ENCODE measurements around the gene RPL39.
"Not testable (repeated sequence)": the region's sequence is repeated elsewhere in the genome, so short reads cannot be mapped to it uniquely, and the experiment has no call there.

The RPL39 gene

DNA sequence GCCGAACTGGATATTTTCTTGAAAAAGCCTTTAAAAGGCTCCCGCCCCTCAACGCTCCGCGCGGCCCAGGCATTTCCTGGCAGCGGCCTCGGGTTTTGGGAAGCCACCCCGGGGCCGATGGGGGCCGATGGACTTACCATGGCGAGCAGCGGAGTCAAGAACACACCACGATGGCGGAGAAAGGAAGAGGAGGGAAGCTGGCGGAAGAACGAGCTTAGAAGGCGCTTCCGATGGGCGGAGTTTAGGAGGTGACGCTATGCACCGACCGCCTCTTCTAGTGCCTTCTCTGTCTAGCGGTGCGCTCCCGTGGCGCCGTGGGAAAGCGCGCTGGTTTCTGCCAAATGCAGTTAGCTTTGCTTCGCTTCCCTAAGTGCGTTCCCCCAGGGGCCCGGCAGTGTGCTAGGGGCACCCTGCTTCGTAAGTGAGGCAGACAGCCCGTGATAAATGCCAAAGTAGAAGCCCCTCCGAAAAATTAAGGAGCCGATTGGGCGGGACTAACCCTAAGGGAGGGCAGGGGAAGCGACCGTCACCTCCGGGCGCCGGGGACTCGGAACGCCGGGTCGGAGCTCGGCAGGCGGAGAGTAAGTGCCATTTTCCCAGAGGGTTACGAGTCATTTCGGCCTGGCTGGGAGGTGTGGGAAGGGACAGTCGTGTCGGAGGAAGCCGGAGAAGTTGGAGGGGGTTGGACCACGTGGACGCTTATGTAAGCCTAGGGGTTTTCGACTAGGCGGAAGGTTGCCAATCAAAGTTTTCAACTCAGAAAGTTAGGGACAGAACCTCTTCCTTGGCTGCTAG is at the start of gene RPL39:
TSS of gene RPL39 (minus strand) at position 194 of the 795 bp plus-strand sequence. CDS start at position 140, 54 bp downstream.
- DNase-seq (ENCODE audit: low read depth): peak; percentile 63
- H3K4me3 ChIP-seq (ENCODE audit: low read depth, low read length): peak within 1 kb of the TSS; percentile 80

DNA sequence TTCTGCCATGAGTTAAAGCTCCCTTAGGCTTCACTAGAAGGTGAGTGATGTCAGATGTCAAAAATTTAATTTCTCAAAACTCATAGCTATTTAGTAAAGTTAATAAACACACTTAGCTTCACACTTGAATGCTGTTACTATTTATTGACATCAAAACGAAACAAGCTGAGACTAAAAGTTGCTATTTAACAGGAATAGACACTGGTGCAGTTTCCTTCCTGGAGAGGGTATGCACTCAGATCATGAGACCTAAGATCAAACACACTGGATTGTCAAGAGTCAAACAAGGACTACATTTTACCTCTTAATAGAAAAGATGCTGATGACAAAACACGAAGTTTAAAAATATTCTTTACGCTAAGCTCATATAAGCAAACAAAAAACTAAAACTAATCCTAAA is 42.5 kb upstream of the RPL39 start:
- no peak for DNase-seq (ENCODE audit: low read depth)
- H3K4me3 ChIP-seq (ENCODE audit: low read depth, low read length): no peak overlapping the region

DNA sequence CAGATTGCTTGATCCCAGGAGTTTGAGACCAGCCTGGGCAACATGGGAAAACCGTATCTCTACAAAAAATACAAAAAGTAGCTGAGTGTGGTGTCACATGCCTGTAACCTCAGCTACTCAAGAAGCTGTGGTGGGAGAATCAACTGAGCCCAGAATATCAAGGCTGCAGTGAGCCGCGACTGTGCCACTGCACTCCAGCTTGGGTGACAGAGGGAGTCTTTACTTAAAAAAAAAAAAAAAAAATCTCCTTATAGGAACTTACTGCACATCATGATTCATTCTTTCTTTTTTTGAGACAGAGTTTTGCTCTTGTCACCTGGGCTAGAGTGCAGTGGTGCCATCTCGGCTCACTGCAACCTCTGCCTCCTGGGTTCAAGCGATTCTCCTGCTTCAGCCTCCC is 37.0 kb upstream of the RPL39 start:
- no peak for DNase-seq (ENCODE audit: low read depth)
- H3K4me3 ChIP-seq (ENCODE audit: low read depth, low read length): no peak overlapping the region

DNA sequence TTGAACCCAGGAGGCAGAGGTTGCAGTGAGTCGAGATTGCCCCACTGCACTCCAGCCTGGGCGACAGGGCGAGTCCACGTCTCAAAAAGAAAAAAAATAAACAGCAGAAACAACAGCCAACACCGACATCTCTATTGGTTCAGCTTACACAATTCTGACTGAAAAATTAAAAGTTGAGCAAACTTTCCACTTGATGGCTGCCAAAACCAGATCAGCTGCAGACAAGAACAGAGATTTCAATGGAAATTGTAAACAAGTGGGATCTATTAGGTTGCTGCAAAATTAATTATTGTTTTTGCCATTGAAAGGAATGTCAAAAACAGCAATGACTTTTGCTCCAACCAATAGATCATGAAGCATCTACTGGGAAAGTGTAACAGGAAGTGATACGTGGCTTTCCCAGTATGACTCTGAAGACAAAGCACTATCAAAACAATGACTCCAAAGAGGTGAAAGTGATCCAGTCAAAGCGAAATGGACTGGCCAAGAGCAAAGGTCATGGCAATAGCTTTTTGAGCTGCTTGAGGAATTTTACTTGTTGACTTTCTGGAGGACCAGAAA is 35.0 kb upstream of the RPL39 start:
- no peak overlapping the region for H3K4me3 ChIP-seq (ENCODE audit: low read depth, low read length)
- DNase-seq (ENCODE audit: low read depth): no peak

DNA sequence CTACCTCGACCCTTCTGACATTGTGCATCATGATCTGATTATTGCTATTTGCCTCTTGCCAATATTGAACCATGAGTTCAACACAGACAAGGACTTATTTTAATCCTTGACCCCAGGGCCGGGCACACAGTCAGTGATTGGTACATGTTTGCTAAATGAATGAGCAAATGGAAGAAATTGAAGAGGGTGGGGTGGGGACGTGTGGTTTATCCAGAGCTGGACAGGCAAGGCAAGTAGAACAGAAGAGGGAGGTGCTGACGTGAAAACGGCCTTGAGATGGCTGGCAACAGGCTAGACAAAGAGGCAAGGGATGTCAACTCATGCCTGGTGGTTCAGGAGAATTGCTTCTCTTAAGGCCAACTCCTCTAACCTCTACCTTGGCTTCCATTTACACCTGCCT is 32.8 kb upstream of the RPL39 start:
- DNase-seq (ENCODE audit: low read depth); H3K4me3 ChIP-seq (ENCODE audit: low read depth, low read length): not testable (repeated sequence)

DNA sequence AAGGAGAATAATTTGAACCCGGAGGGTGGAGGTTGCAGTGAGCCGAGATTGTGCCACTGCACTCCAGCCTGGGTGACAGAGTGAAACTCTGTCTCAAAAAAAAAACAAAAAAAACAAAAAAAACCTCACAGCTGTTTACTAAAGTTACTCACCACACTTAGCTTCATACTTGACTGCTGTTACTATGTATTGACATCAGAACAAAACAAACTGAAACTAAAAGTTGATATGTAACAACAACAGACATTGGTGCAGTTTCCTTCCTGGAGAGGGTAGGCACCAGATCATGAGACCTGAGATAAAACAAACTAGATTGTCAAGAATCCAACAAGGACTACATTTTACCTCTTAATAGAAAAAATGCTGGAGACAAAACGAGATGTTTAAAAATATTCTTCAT is 30.3 kb upstream of the RPL39 start:
- not testable (repeated sequence) for DNase-seq (ENCODE audit: low read depth); H3K4me3 ChIP-seq (ENCODE audit: low read depth, low read length)

DNA sequence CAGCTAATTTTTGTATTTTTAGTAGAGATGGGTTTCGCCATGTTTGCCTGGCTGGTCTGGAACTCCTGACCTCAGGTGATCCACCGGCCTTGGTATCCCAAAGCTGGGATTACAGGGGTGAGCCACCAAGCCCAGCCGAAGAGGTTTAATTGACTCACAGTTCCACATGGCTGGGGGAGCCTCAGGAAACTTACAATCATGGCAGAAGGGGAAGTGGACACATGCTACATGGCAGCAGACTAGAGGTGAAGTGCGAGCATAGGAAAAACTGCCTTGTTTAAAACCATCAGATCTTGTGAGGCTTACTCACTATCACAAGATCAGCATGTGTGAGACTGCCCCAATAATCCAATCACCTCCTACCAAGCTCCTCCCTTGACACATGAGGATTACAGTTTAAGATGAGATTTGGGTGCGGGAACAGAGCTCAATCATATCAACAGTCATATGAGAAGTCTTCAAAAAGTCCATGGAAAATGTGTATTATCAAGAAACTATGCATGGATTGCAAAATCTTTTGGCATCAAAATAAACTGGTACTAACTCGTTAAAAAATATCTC is 25.8 kb upstream of the RPL39 start:
- DNase-seq (ENCODE audit: low read depth): no peak
- no peak overlapping the region for H3K4me3 ChIP-seq (ENCODE audit: low read depth, low read length)

DNA sequence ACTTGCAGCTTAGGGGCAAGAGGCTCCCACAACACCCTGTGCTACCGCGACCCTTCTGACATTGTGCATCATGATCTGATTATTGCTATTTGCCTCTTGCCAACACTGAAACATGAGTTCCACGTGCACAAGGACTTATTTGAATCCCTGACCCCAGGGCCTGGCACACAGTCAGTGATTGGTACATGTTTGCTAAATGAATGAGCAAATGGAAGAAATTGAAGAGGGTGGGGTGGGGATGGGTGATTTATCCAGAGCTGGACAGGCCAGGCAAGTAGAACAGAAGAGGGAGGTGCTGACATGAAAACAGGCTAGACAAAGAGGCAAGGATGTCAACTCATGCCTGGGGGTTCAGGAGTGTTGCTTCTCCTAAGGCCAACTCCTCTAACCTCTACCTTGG is 24.9 kb upstream of the RPL39 start:
- DNase-seq (ENCODE audit: low read depth): no peak
- no peak overlapping the region for H3K4me3 ChIP-seq (ENCODE audit: low read depth, low read length)

DNA sequence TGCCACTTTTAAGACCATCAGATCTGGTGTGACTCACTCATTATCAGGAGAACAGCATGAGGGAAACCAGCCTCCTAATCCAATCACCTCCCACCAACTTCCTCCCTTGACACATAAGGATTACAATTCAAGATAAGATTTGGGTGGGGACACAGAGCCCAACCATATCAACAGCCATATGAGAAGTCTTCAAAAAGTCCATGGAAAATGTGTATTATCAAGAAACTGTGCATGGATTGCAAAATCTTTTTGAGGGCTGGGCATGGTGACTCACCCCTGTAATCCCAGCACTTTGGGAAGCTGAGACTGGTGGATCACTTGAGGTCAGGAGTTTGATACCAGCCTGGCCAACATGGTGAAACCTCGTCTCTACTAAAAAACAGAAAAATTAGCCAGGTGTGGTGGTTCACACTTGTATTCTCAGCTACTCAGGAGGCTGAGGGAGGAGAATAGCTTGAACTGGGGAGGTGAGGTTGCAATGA is 17.8 kb upstream of the RPL39 start:
- no peak for DNase-seq (ENCODE audit: low read depth)
- no peak overlapping the region for H3K4me3 ChIP-seq (ENCODE audit: low read depth, low read length)

DNA sequence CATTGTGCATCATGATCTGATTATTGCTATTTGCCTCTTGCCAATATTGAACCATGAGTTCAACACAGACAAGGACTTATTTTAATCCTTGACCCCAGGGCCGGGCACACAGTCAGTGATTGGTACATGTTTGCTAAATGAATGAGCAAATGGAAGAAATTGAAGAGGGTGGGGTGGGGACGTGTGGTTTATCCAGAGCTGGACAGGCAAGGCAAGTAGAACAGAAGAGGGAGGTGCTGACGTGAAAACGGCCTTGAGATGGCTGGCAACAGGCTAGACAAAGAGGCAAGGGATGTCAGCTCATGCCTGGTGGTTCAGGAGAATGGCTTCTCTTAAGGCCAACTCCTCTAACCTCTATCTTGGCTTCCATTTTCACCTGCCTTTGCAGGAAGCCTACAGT is 17.0 kb upstream of the RPL39 start:
- not testable (repeated sequence) for DNase-seq (ENCODE audit: low read depth); H3K4me3 ChIP-seq (ENCODE audit: low read depth, low read length)

DNA sequence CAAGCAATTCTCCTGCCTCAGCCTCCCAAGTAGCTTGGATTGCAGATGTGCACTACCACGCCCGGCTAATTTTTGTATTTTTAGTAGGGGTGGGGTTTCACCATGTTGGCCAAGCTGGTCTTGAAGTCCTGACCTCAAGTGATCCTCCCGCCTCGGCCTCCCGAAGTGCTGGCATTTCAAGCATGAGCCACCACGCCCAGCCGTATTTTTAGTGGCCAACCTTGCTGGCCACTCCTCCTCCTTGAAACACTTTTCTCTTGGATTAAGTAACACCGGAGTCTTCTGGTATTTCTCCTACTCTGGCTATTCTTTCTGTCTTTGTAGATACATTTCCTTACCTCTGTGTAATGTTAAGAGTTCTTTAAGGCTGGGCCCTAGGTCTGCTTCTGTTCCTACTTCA is 11.1 kb upstream of the RPL39 start:
- no peak for DNase-seq (ENCODE audit: low read depth)
- H3K4me3 ChIP-seq (ENCODE audit: low read depth, low read length): no peak overlapping the region

DNA sequence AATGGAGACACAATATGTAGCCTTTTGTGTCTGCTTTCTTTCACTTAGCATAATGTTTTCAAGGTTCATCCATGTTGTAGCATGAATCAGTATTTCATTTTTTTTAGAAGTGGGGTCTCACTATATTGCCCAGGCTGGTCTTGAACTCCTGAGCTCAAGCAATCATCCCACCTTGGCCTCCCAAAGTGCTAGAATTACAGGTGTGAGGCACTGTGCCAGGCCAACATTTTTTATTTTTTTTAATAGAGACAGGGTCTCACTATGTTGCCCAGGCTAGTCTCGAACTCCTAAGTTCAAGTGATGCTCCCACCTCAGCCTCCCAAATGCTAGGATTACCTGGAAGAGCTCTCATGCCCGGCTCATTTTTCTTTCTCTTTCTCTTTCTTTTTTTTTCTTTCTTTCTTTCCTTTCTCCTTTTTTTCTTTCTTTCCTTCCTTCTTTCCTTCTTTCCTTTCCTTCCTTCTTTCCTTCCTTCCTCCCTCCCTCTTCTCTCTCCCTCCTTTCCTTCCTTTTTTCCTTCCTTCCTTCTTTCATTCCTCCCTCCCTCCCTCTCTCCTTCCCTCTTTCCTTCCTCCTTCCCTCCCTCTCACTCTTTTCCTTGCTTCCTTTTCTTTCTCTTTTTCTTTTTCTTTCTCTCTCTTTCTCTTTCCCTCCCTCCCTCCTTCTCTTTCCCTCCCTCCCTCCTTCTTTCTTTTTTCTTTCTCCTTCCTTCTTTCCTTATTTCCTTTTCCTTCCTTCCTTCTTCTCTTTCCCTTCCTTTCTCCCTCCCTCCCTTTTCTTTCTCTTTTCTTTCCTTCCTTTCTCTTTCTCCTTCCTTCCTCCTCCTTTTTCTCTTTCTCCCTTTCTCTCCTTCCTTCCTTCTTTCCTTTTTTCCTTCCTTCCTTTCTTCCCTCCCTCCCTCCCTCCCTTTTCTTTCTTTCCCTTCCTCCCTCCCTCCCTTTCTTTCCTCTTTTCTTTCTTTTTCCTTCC is 10.1 kb upstream of the RPL39 start:
- H3K4me3 ChIP-seq (ENCODE audit: low read depth, low read length): no peak overlapping the region
- no peak for DNase-seq (ENCODE audit: low read depth)

DNA sequence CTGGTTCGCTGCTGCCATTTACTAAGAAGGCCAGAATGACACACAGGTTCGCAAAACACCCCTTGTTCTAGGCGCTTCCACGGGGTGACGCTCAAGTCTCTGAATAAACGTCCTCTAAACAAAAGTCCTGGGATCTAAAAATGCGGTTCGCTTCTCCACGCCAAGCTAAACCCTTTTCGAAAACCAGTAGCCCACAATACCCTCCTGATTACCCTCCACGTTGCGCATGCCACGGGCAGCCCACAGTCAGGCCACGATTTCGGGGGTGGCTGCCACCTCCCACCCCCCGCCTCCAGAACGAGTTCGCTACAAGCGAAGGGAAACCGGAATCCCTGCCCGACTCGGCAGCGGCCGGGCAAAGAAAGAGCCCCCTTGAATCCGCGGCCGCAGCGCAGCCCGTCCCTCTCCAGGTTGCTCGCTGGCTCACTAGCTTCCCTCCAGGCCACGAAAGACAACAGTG is 423 bp downstream of the RPL39 start:
- DNase-seq (ENCODE audit: low read depth): no peak
- peak overlapping the region; percentile 80 for H3K4me3 ChIP-seq (ENCODE audit: low read depth, low read length)

DNA sequence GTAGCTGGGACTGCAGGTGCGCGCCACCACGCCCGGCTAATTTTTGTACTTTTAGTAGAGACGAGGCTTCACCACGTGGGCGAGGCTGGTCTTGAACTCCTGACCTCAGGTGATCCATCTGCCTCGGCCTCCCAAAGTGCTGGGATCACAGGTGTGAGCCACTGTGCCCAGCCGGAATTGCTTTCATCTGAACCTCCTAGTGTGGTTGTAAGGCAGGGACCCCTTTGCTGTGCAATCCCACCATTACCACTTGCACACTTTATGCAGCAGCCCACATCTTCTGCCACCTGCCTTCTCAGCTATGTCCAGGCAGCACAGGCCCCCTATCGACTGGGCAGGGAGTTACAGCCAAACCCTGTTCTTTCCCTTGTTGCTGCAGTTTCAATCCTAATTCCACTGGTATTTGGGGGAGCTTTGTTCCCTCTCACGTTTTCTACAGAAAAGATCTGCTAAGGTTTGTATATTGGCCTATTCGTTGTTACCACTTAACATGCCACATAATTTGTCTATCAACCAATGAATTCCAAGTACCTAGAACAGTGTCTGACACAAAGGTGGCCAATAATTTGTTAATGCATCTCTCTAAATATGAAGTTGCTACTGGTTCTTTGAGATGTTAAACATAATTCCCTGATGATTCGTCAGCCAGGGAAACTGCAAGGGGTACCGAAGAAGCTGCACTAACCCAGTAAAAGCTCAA is 6.5 kb downstream of the RPL39 start:
- no peak overlapping the region for H3K4me3 ChIP-seq (ENCODE audit: low read depth, low read length)
- DNase-seq (ENCODE audit: low read depth): no peak

DNA sequence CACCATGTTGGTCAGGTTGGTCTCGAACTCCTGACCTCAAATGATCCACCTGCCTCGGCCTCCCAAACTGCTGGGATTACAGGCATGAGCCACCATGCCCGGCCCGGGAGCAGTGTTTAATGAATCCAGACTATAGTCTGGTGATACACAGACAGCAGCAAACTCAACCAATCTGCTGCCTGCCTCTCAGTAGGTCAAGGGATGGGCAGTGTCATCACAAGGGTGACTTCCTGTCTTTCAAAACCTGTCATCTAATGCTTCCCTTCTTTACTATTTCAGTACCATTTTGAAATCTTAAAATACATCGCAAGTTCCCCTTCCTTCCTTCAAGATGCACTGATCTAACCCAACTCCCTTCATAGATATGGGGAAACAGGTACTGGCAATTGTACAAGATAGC is 8.4 kb downstream of the RPL39 start:
- H3K4me3 ChIP-seq (ENCODE audit: low read depth, low read length): no peak overlapping the region
- DNase-seq (ENCODE audit: low read depth): no peak

DNA sequence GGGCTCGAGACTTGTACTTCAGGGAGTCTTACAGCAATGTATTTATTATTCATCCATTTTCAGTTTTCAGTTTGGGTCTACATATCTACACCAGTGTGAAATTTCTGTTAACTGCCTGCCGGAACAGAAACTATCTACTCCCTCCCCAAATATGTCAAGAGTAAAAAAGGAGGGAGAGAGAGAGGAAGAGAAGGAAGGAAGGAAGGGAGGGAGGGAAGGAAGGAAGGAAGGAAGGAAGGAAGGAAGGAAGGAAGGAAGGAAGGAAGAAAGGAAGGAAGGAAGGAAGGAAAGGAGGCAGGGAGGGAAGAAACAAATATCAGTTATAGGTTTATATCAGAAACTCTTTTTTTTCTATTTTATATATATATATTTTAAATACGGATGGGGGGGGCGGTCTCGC is 12.6 kb downstream of the RPL39 start:
- no peak overlapping the region for H3K4me3 ChIP-seq (ENCODE audit: low read depth, low read length)

DNA sequence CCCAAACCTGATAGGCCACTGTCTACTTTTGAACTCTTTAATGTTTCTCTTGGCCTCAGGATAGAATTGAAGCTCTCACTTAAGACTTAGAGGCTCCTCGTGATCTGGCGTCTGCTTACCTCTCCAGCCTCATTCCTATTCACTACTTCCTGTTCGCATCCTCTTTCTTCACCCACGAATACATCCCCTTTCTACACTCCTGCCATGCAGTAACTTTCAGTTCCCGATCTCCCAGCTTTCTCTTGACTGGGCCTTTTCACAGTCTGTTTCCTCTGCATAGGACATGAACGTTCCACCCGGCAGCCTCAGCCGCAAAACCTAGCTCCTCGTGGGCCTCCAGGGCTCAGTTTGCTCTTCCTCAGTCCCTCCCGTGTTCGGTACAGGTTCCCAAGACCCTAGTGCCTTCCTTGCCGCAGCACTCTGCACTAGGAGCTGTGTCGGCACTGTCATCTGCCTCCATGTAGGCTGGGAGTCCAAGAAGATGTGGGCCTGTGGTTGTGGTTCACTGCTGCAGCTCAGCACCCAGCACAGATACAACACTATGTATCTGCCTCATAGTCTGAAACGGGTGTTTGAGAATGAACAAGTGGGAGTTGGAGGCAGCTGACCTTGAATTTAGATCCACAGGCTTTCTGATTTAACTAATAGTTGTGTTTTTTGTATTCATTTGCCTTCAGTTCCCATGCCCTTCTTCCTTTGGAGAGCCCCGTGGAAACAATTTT is 15.8 kb downstream of the RPL39 start:
- no peak overlapping the region for H3K4me3 ChIP-seq (ENCODE audit: low read depth, low read length)

More for the DNA sequence above, 12.6 kb downstream of the RPL39 start:
- DNase-seq (ENCODE audit: low read depth): no peak

DNA sequence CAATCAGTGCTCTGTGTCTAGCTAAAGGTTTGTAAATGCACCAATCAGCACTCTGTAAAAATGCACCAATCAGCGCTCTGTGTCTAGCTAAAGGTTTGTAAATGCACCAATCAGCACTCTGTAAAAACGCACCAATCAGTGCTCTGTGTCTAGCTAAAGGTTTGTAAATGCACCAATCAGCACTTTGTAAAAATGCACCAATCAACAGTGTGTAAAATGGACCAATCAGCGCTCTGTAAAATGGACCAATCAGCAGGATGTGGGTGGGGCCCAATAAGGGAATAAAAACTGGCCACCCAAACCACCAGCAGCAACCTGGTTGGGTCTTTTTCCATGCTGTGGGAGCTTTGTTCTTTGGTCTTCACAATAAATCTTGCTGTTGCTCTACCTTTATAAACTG is 22.0 kb downstream of the RPL39 start:
- not testable (repeated sequence) for DNase-seq (ENCODE audit: low read depth); H3K4me3 ChIP-seq (ENCODE audit: low read depth, low read length)

More for the DNA sequence above, 15.8 kb downstream of the RPL39 start:
- no peak for DNase-seq (ENCODE audit: low read depth)

All from skeletal muscle cell (primary cell).